GM12873 (cell line): Measurements from ENCODE around the gene TRIM72.

Source experiments
- CTCF ChIP-seq: IDR thresholded peaks from 2 replicates; pipeline ENCODE4 v1.5.1; 2012; ENCODE audit warnings: low read depth, mild to moderate bottlenecking, moderate library complexity, low read length, control low read depth; ENCODE audit not compliant: insufficient read depth; ENCODE audit errors: missing control alignments

Gene TRIM72

GRCh38 chr16:31268891-31269290 lies 55.0 kb downstream of the TRIM72 start:
- TF ChIP-seq CTCF, result no peak

- no peak for TF ChIP-seq CTCF
Observed at GRCh38 chr16:31269541-31269940, 55.6 kb downstream of the TRIM72 start.

- TF ChIP-seq CTCF, result no peak
Observed at GRCh38 chr16:31270795-31271194, 56.9 kb downstream of the TRIM72 start.

- no peak for TF ChIP-seq CTCF
Observed at GRCh38 chr16:31271621-31272190, 57.8 kb downstream of the TRIM72 start.

- TF ChIP-seq CTCF, result no peak
Observed at GRCh38 chr16:31273187-31273586, 59.3 kb downstream of the TRIM72 start.

GRCh38 chr16:31273676-31274075 lies 59.8 kb downstream of the TRIM72 start:
- no peak for TF ChIP-seq CTCF

- TF ChIP-seq CTCF, result no peak
Observed at GRCh38 chr16:31274831-31275816, 61.2 kb downstream of the TRIM72 start.
